ENCODE data around the gene PPP6C.

DNA sequence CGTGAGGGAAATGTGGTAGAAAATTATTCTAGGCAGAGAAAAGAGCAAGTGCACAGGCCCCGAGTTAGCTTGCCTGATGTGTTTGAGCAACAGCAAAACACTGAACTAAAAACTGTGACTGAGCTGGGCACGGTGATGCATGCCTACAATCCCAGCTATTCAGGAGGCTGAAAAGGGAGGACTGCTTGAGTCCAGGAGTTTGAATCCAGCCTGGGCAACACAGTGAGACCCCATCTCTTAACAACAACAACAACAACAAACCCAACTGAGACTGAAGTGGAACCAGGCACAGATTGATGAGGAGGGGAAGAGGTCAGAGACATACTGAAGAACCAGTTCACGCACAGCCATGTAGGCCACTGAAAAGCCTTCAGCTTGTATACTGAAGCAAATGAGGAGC is 88.8 kb downstream of the PPP6C start:
- TF ChIP-seq, protein P1, sequence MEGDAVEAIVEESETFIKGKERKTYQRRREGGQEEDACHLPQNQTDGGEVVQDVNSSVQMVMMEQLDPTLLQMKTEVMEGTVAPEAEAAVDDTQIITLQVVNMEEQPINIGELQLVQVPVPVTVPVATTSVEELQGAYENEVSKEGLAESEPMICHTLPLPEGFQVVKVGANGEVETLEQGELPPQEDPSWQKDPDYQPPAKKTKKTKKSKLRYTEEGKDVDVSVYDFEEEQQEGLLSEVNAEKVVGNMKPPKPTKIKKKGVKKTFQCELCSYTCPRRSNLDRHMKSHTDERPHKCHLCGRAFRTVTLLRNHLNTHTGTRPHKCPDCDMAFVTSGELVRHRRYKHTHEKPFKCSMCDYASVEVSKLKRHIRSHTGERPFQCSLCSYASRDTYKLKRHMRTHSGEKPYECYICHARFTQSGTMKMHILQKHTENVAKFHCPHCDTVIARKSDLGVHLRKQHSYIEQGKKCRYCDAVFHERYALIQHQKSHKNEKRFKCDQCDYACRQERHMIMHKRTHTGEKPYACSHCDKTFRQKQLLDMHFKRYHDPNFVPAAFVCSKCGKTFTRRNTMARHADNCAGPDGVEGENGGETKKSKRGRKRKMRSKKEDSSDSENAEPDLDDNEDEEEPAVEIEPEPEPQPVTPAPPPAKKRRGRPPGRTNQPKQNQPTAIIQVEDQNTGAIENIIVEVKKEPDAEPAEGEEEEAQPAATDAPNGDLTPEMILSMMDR (IDR thresholded peaks at IDR 0.05; ENCODE audit: low read depth, low read length) = no peak
- TF ChIP-seq EZH2phosphoT487 (IDR thresholded peaks at IDR 0.05; ENCODE audit: low read depth) = no peak
